H1 (cell line): ENCODE data around the gene HNF4A. TPM values are rescaled to one million over a fixed set of nuclear protein-coding genes. Genes with fewer than 3 reads are reported as not detected.
A peak's percentile ranks its signal among the peaks of the same experiment; 100 is the strongest.

Experiments
- CTCF ChIA-PET: fragments of 300-600 bp; sonication (Branson Sonifier 250); formaldehyde crosslinking; loops from one replicate; lab custom pipeline; 2021; ENCODE audit not compliant: partially characterized antibody; lab: Charles Lee
- POLR2A ChIA-PET: fragments of 300-600 bp; sonication (Branson Sonifier 250); formaldehyde crosslinking; loops from one replicate; lab custom pipeline; 2021; ENCODE audit warnings: inconsistent platforms; ENCODE audit not compliant: partially characterized antibody; lab: Charles Lee
- DNase-seq, 2 experiments: peaks; one replicate each; pipeline versions ENCODE4 v3.0.0 to v3.0.0-alpha.2; 2010 to 2022; ENCODE audit warnings: low spot score in 2 of 2, low read depth in 1 of 2, mixed read lengths in 1 of 2
- FAIRE-seq: peaks from 2 replicates; lab custom pipeline; 2011; peaks lifted over from hg19 to GRCh38; lab: Jason Lieb, UNC
- H2AFZ ChIP-seq: 2 replicates; pipeline ENCODE4 v1.8.1; 2012; ENCODE audit warnings: low read length, inconsistent platforms
- H2AK5ac ChIP-seq: 2 replicates; pipeline ENCODE4 v1.6.1; 2013; ENCODE audit warnings: low read depth, low read length
- H2BK120ac ChIP-seq: replicated peaks from 2 replicates; pipeline ENCODE3; 2013; ENCODE audit warnings: low read depth, low read length, inconsistent platforms
- H2BK12ac ChIP-seq: 2 replicates; pipeline ENCODE4 v1.6.1; 2013; ENCODE audit warnings: low read depth, low read length
- H2BK15ac ChIP-seq: 2 replicates; pipeline ENCODE4 v1.6.1; 2013; ENCODE audit warnings: low read length
- H2BK20ac ChIP-seq: 2 replicates; pipeline ENCODE4 v1.6.1; 2013; ENCODE audit warnings: low read length
- H2BK5ac ChIP-seq: 2 replicates; pipeline ENCODE4 v1.6.1; 2013; ENCODE audit warnings: low read depth, low read length
- H3K14ac ChIP-seq: 2 replicates; pipeline ENCODE4 v1.6.1; 2013; ENCODE audit warnings: inconsistent platforms; ENCODE audit not compliant: insufficient read length
- H3K18ac ChIP-seq: 2 replicates; pipeline ENCODE4 v1.6.1; 2013; ENCODE audit warnings: low read length; ENCODE audit errors: extremely low read depth
- H3K23ac ChIP-seq: 2 replicates; pipeline ENCODE4 v1.6.1; 2013; ENCODE audit warnings: inconsistent platforms; ENCODE audit not compliant: insufficient read length
- H3K23me2 ChIP-seq: 2 replicates; pipeline ENCODE4 v1.6.1; 2013; ENCODE audit warnings: low read depth, low read length
- H3K27ac ChIP-seq: 2 replicates; pipeline ENCODE4 v1.6.1; 2011; ENCODE audit warnings: low read depth, low read length, inconsistent platforms
- H3K27me3 ChIP-seq, 4 experiments: replicated peaks in 1 of 4; 1 replicate in 1 of 4; 2 replicates in 3 of 4; pipeline versions ENCODE4 v1.6.1 to v1.8.1; 2011 to 2013; ENCODE audit warnings: low read length in 3 of 4, mild to moderate bottlenecking in 3 of 4, inconsistent platforms in 2 of 4, mixed read lengths in 2 of 4, moderate library complexity in 1 of 4; ENCODE audit not compliant: control insufficient read depth in 3 of 4, insufficient read depth in 3 of 4; ENCODE audit errors: extremely low read depth in 1 of 4
- H3K36me3 ChIP-seq, 4 experiments: 2 replicates each; pipeline versions ENCODE4 v1.6.1 to v1.8.1; 2011 to 2013; ENCODE audit warnings: mild to moderate bottlenecking in 4 of 4, low read length in 3 of 4, moderate library complexity in 2 of 4, control low read depth in 1 of 4, inconsistent platforms in 1 of 4; ENCODE audit not compliant: insufficient read depth in 4 of 4, control insufficient read depth in 2 of 4
- H3K4ac ChIP-seq: replicated peaks from 2 replicates; pipeline ENCODE3; 2013; ENCODE audit warnings: low read length, low read depth, mixed read lengths, inconsistent platforms; ENCODE audit not compliant: insufficient read length
- H3K4me1 ChIP-seq, 4 experiments: replicated peaks in 1 of 4; 1 replicate in 1 of 4; 2 replicates in 3 of 4; pipeline versions ENCODE4 v1.6.1 to v1.8.1; 2011 to 2013; ENCODE audit warnings: low read length in 3 of 4, inconsistent platforms in 2 of 4, mixed read lengths in 1 of 4; ENCODE audit not compliant: insufficient read depth in 4 of 4, control insufficient read depth in 3 of 4
- H3K4me2 ChIP-seq, 2 experiments: 2 replicates each; pipeline versions ENCODE4 v1.6.1 to v1.8.1; 2011 to 2013; ENCODE audit warnings: low read depth in 2 of 2, low read length in 2 of 2, control low read depth in 1 of 2, inconsistent platforms in 1 of 2, mild to moderate bottlenecking in 1 of 2; ENCODE audit not compliant: insufficient read depth in 1 of 2
- H3K4me3 ChIP-seq, 4 experiments: fragments of 200-600, 300-600 bp in 1 of 4; sonication (generic), shearing (Covaris generic), sonication (Bioruptor Twin) in 1 of 4; 2 replicates each; pipeline versions ENCODE4 v1.5.1 to v1.8.1; 2011 to 2016; ENCODE audit warnings: low read length in 4 of 4, low read depth in 3 of 4, control low read depth in 2 of 4, inconsistent platforms in 2 of 4, mild to moderate bottlenecking in 2 of 4, mixed read lengths in 1 of 4, moderate library complexity in 1 of 4; ENCODE audit not compliant: insufficient read depth in 2 of 4; ENCODE audit errors: extremely low read depth in 1 of 4
- H3K56ac ChIP-seq: replicated peaks from 2 replicates; pipeline ENCODE3; 2013; ENCODE audit warnings: low read depth, mild to moderate bottlenecking, mixed read lengths, low read length, inconsistent platforms; ENCODE audit not compliant: insufficient read length
- H3K79me1 ChIP-seq: 2 replicates; pipeline ENCODE4 v1.6.1; 2013; ENCODE audit warnings: low read depth, low read length, control low read depth
- H3K79me2 ChIP-seq, 2 experiments: 2 replicates each; pipeline versions ENCODE4 v1.6.1 to v1.8.1; 2012 to 2013; ENCODE audit warnings: low read length in 2 of 2, mild to moderate bottlenecking in 2 of 2, inconsistent platforms in 1 of 2; ENCODE audit not compliant: insufficient read depth in 2 of 2, control insufficient read depth in 1 of 2
- H3K9ac ChIP-seq, 4 experiments: replicated peaks in 1 of 4; 1 replicate in 1 of 4; 2 replicates in 3 of 4; pipeline versions ENCODE4 v1.6.1 to v1.8.1; 2011 to 2013; ENCODE audit warnings: low read depth in 3 of 4, low read length in 3 of 4, control low read depth in 2 of 4, mild to moderate bottlenecking in 2 of 4, moderate library complexity in 2 of 4, inconsistent platforms in 1 of 4; ENCODE audit errors: extremely low read depth in 1 of 4
- H3K9me3 ChIP-seq, 2 experiments: 2 replicates each; pipeline versions ENCODE4 v1.6.1 to v1.8.1; 2012 to 2013; ENCODE audit warnings: mild to moderate bottlenecking in 2 of 2, moderate library complexity in 2 of 2, control low read depth in 1 of 2, inconsistent platforms in 1 of 2, low read depth in 1 of 2, low read length in 1 of 2, mixed read lengths in 1 of 2; ENCODE audit not compliant: insufficient read depth in 2 of 2
- H4K20me1 ChIP-seq, 2 experiments: replicated peaks in 1 of 2; 2 replicates each; pipeline versions ENCODE3 to v1.8.1; 2011 to 2013; ENCODE audit warnings: inconsistent platforms in 2 of 2, low read length in 2 of 2, mild to moderate bottlenecking in 1 of 2; ENCODE audit not compliant: insufficient read depth in 2 of 2, control insufficient read depth in 1 of 2
- H4K5ac ChIP-seq: 2 replicates; pipeline ENCODE4 v1.6.1; 2013; ENCODE audit warnings: low read length, low read depth, mixed read lengths, inconsistent platforms; ENCODE audit not compliant: insufficient read length
- H4K8ac ChIP-seq: 2 replicates; pipeline ENCODE4 v1.8.0; 2013; ENCODE audit warnings: mild to moderate bottlenecking, moderate library complexity, low read length, inconsistent platforms; ENCODE audit not compliant: insufficient read depth; ENCODE audit errors: extremely low read depth
- H4K91ac ChIP-seq: replicated peaks from 2 replicates; pipeline ENCODE3; 2013; ENCODE audit warnings: low read length, mixed read lengths, inconsistent platforms; ENCODE audit not compliant: insufficient read length
- SP2 ChIP-seq: IDR thresholded peaks from 2 replicates; pipeline ENCODE4 v1.6.1; 2012; ENCODE audit warnings: mild to moderate bottlenecking, low read length, inconsistent platforms
- WGBS, 2 experiments: shearing (Covaris generic) in 1 of 2; methylation state at CpG; one replicate each; pipeline versions ENCODE4 v1.1.6 to v1.1.7; 2013 to 2015; ENCODE audit warnings: low lambda C conversion rate in 2 of 2, mixed read lengths in 2 of 2, inconsistent platforms in 1 of 2, low coverage in 1 of 2, missing lambda C conversion rate in 1 of 2; ENCODE audit not compliant: insufficient replicate concordance in 2 of 2, insufficient coverage in 1 of 2, insufficient read length in 1 of 2; ENCODE audit errors: extremely low coverage in 1 of 2, missing lambda C conversion rate in 1 of 2; 5-methylcytosine and 5-hydroxymethylcytosine counted together
- polyA plus RNA-seq, 7 experiments: library from polyadenylated mRNA; depleted of rRNA in 3 of 7; stranded (reverse) in 5 of 7; unstranded in 2 of 7; fragments of >200 nt in 5 of 7; fragments of 200-250 nt in 2 of 7; gene quantifications; 1 replicate in 5 of 7; 2 replicates in 1 of 7; 4 replicates in 1 of 7; pipeline versions ENCODE4 v1.2.1 to v1.2.3, GENCODE V29; 2011 to 2013; ENCODE audit warnings: missing spikeins in 2 of 7, mixed read lengths in 2 of 7
- total RNA-seq: library from RNA; stranded (reverse); fragmentation: NEBNext Ultra II Directional; extraction: Animal tissue kit (Norgen Biotek cat#: 25700); gene quantifications from 2 replicates; pipeline ENCODE4 v1.2.1, GENCODE V29; 2021

The HNF4A gene
- total and polyA plus RNA-seq, 2 of the 8 experiments (the other 6 are each of a cell fraction or from before 2014, with no cell fraction given), result 0.03 TPM; not detected in 1

DNA sequence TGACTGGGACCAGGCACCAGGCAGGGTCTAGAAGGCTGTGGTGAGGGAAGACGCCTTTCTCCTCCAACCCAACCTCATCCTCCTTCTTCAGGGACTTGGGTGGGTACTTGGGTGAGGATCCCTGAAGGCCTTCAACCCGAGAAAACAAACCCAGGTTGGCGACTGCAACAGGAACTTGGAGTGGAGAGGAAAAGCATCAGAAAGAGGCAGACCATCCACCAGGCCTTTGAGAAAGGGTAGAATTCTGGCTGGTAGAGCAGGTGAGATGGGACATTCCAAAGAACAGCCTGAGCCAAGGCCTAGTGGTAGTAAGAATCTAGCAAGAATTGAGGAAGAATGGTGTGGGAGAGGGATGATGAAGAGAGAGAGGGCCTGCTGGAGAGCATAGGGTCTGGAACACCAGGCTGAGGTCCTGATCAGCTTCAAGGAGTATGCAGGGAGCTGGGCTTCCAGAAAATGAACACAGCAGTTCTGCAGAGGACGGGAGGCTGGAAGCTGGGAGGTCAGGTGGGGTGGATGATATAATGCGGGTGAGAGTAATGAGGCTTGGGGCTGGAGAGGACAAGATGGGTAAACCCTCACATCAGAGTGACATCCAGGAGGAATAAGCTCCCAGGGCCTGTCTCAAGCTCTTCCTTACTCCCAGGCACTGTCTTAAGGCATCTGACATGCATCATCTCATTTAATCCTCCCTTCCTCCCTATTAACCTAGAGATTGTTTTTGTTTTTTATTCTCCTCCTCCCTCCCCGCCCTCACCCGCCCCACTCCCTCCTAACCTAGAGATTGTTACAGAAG is 75.0 kb downstream of the HNF4A start:
- no peak overlapping the region for H2BK15ac ChIP-seq

More for the DNA sequence above, 75.0 kb downstream of the HNF4A start:
- H3K36me3 ChIP-seq, result no peaks in the 10 kb centered on the region
- H3K79me2 ChIP-seq, result no peaks in the 10 kb centered on the region
- no peak overlapping the region for H3K23ac ChIP-seq
- H4K5ac ChIP-seq, result no peak overlapping the region
- no peak overlapping the region for H3K18ac ChIP-seq
- no peak overlapping the region for H2AFZ ChIP-seq
- no peak overlapping the region for H3K56ac ChIP-seq
- H3K27me3 ChIP-seq, result no peaks in the 10 kb centered on the region
- H3K4me3 ChIP-seq, result no peak overlapping the region
- DNase-seq, result no peak
- no peak overlapping the region for H3K14ac ChIP-seq
- WGBS, 2 experiments, result 91% methylated on average over 5 of the region's 7 CpGs; no CpG with 5 or more reads in 1 of the 2 experiments
- no peak overlapping the region for H3K27ac ChIP-seq
- no peak overlapping the region for H2BK12ac ChIP-seq
- no peaks in the 10 kb centered on the region for H4K20me1 ChIP-seq
- H2BK5ac ChIP-seq, result no peak overlapping the region
- H3K9me3 ChIP-seq, result no peaks in the 10 kb centered on the region
- H4K8ac ChIP-seq, result peak overlapping the region; percentile 3; the same call in 1 of the 2 replicates
- H3K79me1 ChIP-seq, result no peaks in the 10 kb centered on the region
- H3K4me1 ChIP-seq, result no peaks in the 10 kb centered on the region
- no peak overlapping the region for H4K91ac ChIP-seq
- CTCF ChIA-PET, result interaction anchor here (0.5 to 1.3 kb wide), 7 partner anchors 10 to 206 kb away, joined by 3 to 7 read pairs (median 3); no protein-coding TSS in a partner anchor
- no peak for FAIRE-seq
- no peak overlapping the region for H3K4ac ChIP-seq
- no peak overlapping the region for H2BK120ac ChIP-seq
- H2AK5ac ChIP-seq, result no peak overlapping the region
- no peak overlapping the region for H2BK20ac ChIP-seq
- POLR2A ChIA-PET, result no interaction called here
- no peak overlapping the region for H3K4me2 ChIP-seq
- H3K23me2 ChIP-seq, result no peaks in the 10 kb centered on the region
- no peak for TF ChIP-seq SP2
- no peak overlapping the region for H3K9ac ChIP-seq
